GM18867 (cell line): ENCODE measurements around the gene YARS1.
"Not testable (repeated sequence)": the region's sequence is repeated elsewhere in the genome, so short reads cannot be mapped to it uniquely, and the experiment has no call there.

Source experiments
- ATAC-seq: cut with Tn5 transposase; IDR thresholded peaks from one replicate; pipeline ENCODE4 v1.9.1; 2021; ENCODE audit warnings: mild to moderate bottlenecking, moderate library complexity; ENCODE audit not compliant: unreplicated experiment

Gene YARS1

GRCh38 chr1:32817815-32818786 lies 943 bp upstream of the YARS1 start:
- ATAC-seq, result peak; percentile 7

- no peak for ATAC-seq
These were observed 441 bp downstream of the YARS1 start for GRCh38 chr1:32816676-32817158.

- no peak for ATAC-seq
These were observed 3.0 kb downstream of the YARS1 start for GRCh38 chr1:32813941-32814739.

- ATAC-seq, result no peak
These were observed 5.2 kb downstream of the YARS1 start for GRCh38 chr1:32811917-32812316.

- no peak for ATAC-seq
These were observed 5.9 kb downstream of the YARS1 start for GRCh38 chr1:32811265-32811664.

- no peak for ATAC-seq
These were observed 6.8 kb downstream of the YARS1 start for GRCh38 chr1:32810358-32810757.

- no peak for ATAC-seq
These were observed 8.6 kb downstream of the YARS1 start for GRCh38 chr1:32808580-32808979.

GRCh38 chr1:32806910-32807523 lies 10.1 kb downstream of the YARS1 start:
- no peak for ATAC-seq

- ATAC-seq, result no peak
These were observed 10.9 kb downstream of the YARS1 start for GRCh38 chr1:32806290-32806689.

- not testable (repeated sequence) for ATAC-seq
These were observed 12.7 kb downstream of the YARS1 start for GRCh38 chr1:32804460-32804859.

- no peak for ATAC-seq
These were observed 16.0 kb downstream of the YARS1 start for GRCh38 chr1:32801096-32801715.

GRCh38 chr1:32798679-32799416 lies 18.3 kb downstream of the YARS1 start:
- peak; percentile 83 for ATAC-seq

- no peak for ATAC-seq
These were observed 19.0 kb downstream of the YARS1 start for GRCh38 chr1:32798191-32798590.

GRCh38 chr1:32797456-32797855 lies 19.7 kb downstream of the YARS1 start:
- ATAC-seq, result no peak

GRCh38 chr1:32795763-32796162 lies 21.4 kb downstream of the YARS1 start:
- not testable (repeated sequence) for ATAC-seq

GRCh38 chr1:32791881-32792280 lies 25.3 kb downstream of the YARS1 start:
- ATAC-seq, result no peak

GRCh38 chr1:32789356-32789755 lies 27.8 kb downstream of the YARS1 start:
- ATAC-seq, result not testable (repeated sequence)

GRCh38 chr1:32786856-32787255 lies 30.3 kb downstream of the YARS1 start:
- no peak for ATAC-seq

GRCh38 chr1:32784817-32785216 lies 32.3 kb downstream of the YARS1 start:
- ATAC-seq, result no peak

- no peak for ATAC-seq
These were observed 33.3 kb downstream of the YARS1 start for GRCh38 chr1:32783851-32784250.
